OCI-LY3 (cell line): ENCODE results near the gene STAT4.

Experiments used
- EZH2phosphoT487 ChIP-seq: fragments of 200-600 bp; shearing (Covaris generic); IDR thresholded peaks from 2 replicates; pipeline ENCODE4 v1.6.1; 2018; ENCODE audit warnings: antibody characterized with exemption, mixed run types, low read depth
- TF ChIP-seq, protein P1 (sequence below): fragments of 200-600, 300-600 bp; sonication (generic); IDR thresholded peaks from 2 replicates; pipeline ENCODE4 v1.5.1; 2014; ENCODE audit warnings: antibody characterized with exemption, low read length, low read depth

- TF ChIP-seq, protein P1, sequence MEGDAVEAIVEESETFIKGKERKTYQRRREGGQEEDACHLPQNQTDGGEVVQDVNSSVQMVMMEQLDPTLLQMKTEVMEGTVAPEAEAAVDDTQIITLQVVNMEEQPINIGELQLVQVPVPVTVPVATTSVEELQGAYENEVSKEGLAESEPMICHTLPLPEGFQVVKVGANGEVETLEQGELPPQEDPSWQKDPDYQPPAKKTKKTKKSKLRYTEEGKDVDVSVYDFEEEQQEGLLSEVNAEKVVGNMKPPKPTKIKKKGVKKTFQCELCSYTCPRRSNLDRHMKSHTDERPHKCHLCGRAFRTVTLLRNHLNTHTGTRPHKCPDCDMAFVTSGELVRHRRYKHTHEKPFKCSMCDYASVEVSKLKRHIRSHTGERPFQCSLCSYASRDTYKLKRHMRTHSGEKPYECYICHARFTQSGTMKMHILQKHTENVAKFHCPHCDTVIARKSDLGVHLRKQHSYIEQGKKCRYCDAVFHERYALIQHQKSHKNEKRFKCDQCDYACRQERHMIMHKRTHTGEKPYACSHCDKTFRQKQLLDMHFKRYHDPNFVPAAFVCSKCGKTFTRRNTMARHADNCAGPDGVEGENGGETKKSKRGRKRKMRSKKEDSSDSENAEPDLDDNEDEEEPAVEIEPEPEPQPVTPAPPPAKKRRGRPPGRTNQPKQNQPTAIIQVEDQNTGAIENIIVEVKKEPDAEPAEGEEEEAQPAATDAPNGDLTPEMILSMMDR = no peak
- no peak for TF ChIP-seq EZH2phosphoT487
Observed at GRCh38 chr2:191013932-191014652, 136.7 kb downstream of the STAT4 start, which contains the start of gene STAT1.
